C4-2B (cell line): Measurements from ENCODE around the gene RBMS3.
A peak's percentile ranks its signal among the peaks of the same experiment; 100 is the strongest.

Experiments used
- ZFX ChIP-seq: fragments of 450-650 bp; IDR thresholded peaks from 2 replicates; pipeline ENCODE4 v1.6.1; 2017
- TF ChIP-seq, protein P1 (sequence below): fragments of 450-650 bp; conservative IDR thresholded peaks from 2 replicates; pipeline ENCODE4 v1.5.1; 2017; ENCODE audit warnings: mild to moderate bottlenecking

GRCh38 chr3:29871087-29871486 lies 590.2 kb downstream of the RBMS3 start:
- TF ChIP-seq, protein P1, sequence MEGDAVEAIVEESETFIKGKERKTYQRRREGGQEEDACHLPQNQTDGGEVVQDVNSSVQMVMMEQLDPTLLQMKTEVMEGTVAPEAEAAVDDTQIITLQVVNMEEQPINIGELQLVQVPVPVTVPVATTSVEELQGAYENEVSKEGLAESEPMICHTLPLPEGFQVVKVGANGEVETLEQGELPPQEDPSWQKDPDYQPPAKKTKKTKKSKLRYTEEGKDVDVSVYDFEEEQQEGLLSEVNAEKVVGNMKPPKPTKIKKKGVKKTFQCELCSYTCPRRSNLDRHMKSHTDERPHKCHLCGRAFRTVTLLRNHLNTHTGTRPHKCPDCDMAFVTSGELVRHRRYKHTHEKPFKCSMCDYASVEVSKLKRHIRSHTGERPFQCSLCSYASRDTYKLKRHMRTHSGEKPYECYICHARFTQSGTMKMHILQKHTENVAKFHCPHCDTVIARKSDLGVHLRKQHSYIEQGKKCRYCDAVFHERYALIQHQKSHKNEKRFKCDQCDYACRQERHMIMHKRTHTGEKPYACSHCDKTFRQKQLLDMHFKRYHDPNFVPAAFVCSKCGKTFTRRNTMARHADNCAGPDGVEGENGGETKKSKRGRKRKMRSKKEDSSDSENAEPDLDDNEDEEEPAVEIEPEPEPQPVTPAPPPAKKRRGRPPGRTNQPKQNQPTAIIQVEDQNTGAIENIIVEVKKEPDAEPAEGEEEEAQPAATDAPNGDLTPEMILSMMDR, result peak; percentile 32
- TF ChIP-seq ZFX, result no peak
